Liver (tissue), 3 donors: Measurements from ENCODE around the gene ISM1.

Source experiments
- EGR1 ChIP-seq, 2 donors: IDR thresholded peaks; 2 replicates each; pipeline ENCODE4 v1.6.1; 2016 to 2018; ENCODE audit warnings: antibody characterized with exemption in 2 of 2, low read depth in 2 of 2
- JUND ChIP-seq, 2 donors: IDR thresholded peaks; 2 replicates each; pipeline ENCODE4 v1.6.1; 2016; ENCODE audit warnings: antibody characterized with exemption in 2 of 2
- RAD21 ChIP-seq, 2 donors: IDR thresholded peaks; 2 replicates each; pipeline ENCODE4 v1.6.1; 2016; ENCODE audit warnings: antibody characterized with exemption in 2 of 2, mild to moderate bottlenecking in 2 of 2
- TAF1 ChIP-seq: conservative IDR thresholded peaks from 2 replicates; pipeline ENCODE4 v1.6.1; 2016; ENCODE audit warnings: antibody characterized with exemption, mild to moderate bottlenecking
- YY1 ChIP-seq: IDR thresholded peaks from 2 replicates; pipeline ENCODE4 v1.6.1; 2016; ENCODE audit warnings: antibody characterized with exemption, mild to moderate bottlenecking
- TF ChIP-seq, protein P1 (sequence below): fragments of 150-350 bp; IDR thresholded peaks from 2 replicates; pipeline ENCODE4 v1.5.1; 2017; ENCODE audit warnings: improper control_type of control experiment, low read depth, low read length; ENCODE audit not compliant: missing input control
- TF ChIP-seq, protein P2 (sequence below): IDR thresholded peaks from 2 replicates; pipeline ENCODE4 v1.6.1; 2016; ENCODE audit warnings: antibody characterized with exemption
- TF ChIP-seq, protein P3 (sequence below): IDR thresholded peaks from 2 replicates; pipeline ENCODE4 v1.6.1; 2016; ENCODE audit warnings: antibody characterized with exemption
- TF ChIP-seq, protein P4 (sequence below): IDR thresholded peaks from 2 replicates; pipeline ENCODE4 v1.6.1; 2016; ENCODE audit warnings: antibody characterized with exemption, mild to moderate bottlenecking
- donor health status: healthy.
- donor health status: healthy.

DNA sequence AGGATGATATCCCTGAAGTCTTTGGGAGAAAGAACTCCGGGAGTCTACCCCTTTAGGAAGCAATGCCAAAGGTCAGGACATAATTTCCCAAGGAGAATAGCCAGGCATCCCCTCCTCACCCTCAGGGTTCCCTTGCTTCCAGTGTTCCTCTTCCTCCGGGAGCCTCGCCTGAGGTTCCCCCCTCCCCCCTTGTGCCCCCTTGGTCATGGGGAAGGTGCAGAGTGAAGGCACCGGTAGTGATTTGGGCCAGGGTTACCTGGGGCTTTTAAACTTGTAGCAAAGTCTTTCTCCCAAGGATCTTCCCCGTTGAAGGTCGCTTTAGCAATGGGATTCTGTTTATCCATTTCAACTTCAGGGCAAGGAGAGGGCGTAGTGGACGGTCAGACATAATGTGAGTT lies 1.2 kb downstream of the ISM1 start:
- TF ChIP-seq, protein P1, sequence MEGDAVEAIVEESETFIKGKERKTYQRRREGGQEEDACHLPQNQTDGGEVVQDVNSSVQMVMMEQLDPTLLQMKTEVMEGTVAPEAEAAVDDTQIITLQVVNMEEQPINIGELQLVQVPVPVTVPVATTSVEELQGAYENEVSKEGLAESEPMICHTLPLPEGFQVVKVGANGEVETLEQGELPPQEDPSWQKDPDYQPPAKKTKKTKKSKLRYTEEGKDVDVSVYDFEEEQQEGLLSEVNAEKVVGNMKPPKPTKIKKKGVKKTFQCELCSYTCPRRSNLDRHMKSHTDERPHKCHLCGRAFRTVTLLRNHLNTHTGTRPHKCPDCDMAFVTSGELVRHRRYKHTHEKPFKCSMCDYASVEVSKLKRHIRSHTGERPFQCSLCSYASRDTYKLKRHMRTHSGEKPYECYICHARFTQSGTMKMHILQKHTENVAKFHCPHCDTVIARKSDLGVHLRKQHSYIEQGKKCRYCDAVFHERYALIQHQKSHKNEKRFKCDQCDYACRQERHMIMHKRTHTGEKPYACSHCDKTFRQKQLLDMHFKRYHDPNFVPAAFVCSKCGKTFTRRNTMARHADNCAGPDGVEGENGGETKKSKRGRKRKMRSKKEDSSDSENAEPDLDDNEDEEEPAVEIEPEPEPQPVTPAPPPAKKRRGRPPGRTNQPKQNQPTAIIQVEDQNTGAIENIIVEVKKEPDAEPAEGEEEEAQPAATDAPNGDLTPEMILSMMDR: no peak
- TF ChIP-seq TAF1 (no peak), JUND (IDR thresholded peaks at IDR 0.05) (no peak), RAD21 (IDR thresholded peaks at IDR 0.05) (no peak), EGR1 (IDR thresholded peaks at IDR 0.05; ENCODE audit: low read depth in 2 of 2) (no peak), YY1 (no peak)
- TF ChIP-seq, protein P2, sequence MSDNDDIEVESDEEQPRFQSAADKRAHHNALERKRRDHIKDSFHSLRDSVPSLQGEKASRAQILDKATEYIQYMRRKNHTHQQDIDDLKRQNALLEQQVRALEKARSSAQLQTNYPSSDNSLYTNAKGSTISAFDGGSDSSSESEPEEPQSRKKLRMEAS: no peak
- TF ChIP-seq, protein P3, sequence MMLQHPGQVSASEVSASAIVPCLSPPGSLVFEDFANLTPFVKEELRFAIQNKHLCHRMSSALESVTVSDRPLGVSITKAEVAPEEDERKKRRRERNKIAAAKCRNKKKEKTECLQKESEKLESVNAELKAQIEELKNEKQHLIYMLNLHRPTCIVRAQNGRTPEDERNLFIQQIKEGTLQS: no peak
- TF ChIP-seq, protein P4, sequence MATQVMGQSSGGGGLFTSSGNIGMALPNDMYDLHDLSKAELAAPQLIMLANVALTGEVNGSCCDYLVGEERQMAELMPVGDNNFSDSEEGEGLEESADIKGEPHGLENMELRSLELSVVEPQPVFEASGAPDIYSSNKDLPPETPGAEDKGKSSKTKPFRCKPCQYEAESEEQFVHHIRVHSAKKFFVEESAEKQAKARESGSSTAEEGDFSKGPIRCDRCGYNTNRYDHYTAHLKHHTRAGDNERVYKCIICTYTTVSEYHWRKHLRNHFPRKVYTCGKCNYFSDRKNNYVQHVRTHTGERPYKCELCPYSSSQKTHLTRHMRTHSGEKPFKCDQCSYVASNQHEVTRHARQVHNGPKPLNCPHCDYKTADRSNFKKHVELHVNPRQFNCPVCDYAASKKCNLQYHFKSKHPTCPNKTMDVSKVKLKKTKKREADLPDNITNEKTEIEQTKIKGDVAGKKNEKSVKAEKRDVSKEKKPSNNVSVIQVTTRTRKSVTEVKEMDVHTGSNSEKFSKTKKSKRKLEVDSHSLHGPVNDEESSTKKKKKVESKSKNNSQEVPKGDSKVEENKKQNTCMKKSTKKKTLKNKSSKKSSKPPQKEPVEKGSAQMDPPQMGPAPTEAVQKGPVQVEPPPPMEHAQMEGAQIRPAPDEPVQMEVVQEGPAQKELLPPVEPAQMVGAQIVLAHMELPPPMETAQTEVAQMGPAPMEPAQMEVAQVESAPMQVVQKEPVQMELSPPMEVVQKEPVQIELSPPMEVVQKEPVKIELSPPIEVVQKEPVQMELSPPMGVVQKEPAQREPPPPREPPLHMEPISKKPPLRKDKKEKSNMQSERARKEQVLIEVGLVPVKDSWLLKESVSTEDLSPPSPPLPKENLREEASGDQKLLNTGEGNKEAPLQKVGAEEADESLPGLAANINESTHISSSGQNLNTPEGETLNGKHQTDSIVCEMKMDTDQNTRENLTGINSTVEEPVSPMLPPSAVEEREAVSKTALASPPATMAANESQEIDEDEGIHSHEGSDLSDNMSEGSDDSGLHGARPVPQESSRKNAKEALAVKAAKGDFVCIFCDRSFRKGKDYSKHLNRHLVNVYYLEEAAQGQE: no peak
